HG03342 (cell line): ENCODE measurements around the gene GJC1.

Source experiments
- ATAC-seq: cut with Tn5 transposase; IDR thresholded peaks from one replicate; pipeline ENCODE4 v1.9.1; 2021; ENCODE audit warnings: mild to moderate bottlenecking, moderate library complexity; ENCODE audit not compliant: unreplicated experiment

The GJC1 gene

DNA sequence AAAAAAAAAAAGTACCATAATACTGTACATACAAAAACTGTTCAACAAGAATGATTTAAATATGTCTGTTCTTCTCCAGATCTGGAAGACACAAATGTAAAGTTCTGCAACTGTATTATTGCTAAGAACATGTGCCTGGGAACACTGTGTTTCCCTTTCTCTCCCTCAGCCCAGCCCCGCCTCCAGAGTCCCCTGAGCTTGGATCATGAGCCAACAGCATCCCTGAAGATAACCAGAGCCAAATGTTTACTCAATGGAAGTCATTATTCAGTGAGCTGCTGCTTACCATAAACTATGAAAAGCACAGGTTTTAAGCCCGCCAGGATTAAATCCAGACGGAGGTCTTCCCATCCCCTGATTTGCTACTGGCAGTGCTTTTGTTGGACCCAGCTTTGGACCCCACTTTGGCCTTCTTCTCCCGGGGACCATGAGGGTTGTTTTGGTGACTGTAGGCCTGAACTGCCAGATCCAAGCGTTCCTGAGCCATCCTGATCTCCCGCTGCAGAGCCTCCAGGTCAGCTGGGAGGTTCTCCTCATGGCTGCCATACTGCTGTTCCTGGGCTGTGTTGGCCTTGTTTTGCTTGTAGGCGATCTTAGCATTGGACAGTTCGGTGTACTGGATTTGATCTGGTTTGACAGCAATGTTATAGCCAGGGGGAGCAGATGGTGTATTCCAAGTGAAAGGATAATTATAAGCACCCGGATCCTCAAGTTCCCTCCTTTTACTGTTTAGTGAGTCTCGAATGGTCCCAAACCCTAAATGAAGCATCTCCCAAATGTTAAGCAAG lies 25.6 kb downstream of the GJC1 start:
- no peak for ATAC-seq

GRCh38 chr17:44801880-44802279 lies 28.2 kb downstream of the GJC1 start:
- ATAC-seq, result no peak

GRCh38 chr17:44798356-44798755 lies 31.7 kb downstream of the GJC1 start:
- no peak for ATAC-seq

DNA sequence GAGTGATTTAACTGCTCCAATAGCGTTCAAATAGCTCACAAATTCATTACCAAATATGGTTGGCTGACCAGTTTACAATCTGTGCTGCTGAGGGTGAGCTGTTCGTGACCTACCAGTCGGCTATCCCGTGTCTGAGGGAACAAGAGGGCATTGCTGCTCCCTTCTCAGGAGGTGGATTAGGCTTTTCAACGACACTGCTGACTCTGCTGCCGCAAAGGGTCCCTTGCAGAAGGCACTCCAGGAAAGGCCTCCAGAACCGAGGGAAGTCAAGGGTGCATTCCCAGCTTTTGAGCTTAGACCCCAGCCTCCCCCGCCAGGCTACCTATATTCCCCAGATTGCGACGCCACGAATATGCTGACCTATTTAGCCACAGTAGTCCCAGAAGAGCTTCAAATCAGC lies 32.3 kb downstream of the GJC1 start:
- no peak for ATAC-seq

DNA sequence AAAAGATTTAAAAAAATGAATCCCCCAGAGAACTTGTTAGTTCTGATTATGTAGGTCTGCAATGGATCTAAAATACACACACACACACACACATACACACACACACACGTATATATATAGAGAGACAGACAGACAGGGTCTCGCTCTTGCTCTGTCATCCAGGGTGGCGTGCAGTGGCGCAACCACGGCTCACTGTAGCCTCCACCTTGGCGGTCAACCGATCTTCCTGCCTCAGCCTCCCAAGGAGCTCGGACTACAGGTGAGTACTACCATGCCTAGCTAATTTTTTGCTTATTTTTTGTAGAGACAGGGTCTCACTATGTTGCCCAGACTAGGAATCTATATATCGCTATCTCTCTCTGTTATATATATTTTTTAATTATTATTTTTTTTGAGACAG lies 33.4 kb downstream of the GJC1 start:
- ATAC-seq, result no peak

DNA sequence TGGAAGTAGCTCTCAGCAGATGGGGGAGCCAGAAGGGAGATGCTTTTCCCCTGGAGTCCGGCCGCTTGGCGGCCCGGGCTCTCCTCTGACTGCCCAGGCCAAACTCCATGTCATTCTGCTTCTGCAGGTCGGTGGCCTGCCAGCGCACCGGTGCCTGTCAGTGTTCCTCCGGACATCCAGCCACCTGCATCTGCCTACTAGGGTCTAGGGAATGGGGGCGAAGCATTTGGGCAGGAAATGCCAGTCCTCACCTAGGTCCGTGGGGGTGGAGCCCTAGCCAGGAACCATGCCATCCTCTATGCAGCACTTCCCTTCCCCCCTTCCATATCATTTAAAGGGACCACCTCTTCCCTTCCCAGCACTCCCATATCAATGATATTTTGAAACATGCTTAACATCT lies 34.2 kb downstream of the GJC1 start:
- ATAC-seq, result no peak

- no peak for ATAC-seq
Observed at GRCh38 chr17:44795421-44795820, 34.7 kb downstream of the GJC1 start.

GRCh38 chr17:44794851-44795413 lies 35.2 kb downstream of the GJC1 start:
- no peak for ATAC-seq

DNA sequence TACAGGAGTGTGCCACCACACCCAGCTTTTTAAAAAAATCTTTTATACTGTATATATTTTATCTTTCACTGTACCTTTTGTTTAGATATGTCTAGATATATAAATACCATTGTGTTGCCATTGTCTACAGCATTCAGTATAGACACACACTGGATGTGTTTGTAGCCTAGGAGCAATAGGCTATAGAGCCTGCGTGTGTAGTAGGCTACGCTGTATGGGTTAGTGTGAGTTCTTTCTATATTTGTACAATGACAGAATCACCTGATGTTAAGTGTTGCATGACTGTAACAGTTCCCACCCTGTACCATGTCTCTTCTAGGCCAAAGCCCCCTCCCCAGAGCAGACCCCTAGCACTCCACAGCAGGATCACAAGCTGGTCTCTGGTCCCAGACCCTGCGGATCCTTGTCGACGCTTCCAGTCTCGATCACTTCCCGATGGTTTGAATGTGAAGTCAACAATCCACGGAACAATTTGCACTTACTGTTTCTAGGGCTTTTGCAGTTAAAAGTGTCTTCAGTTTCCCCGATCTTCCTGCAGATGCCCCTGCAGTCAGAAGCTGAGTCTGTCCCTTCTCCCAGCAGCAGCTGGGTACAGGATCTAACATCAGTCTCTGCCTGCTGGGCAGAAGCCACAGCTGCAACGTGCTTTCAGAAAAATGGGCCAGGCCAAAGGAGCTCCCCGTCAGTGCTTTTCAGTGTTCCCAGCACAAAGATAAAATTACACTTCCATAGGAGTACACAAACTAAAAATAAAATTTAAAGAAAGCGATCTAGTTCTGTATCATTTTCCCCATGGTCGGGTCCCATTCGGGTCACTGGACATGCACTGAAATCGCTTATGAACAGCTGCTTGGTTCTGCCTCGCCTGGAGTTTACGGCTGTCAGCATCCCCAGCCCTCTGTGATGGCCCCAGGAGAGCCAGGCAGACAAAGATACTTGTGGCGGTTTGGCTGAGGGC lies 35.9 kb downstream of the GJC1 start:
- ATAC-seq, result no peak

DNA sequence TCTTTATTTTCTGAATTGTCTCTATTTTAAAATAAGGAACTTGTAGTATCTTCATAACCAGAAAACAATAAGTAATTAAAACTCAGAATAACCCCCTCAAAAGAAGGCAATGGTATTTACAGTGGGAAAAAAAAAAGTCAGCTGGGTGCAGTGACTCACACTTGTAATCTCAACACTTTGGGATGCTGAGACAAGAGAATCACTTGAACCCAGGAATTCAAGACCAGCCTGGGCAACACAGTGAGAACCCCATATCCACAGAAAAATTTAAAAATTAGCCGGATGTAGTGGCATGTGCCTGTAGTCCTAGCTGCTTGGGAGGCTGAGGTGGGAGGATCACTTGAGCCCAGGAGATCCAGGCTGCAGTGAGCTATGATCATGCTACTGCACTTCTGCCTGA lies 37.8 kb downstream of the GJC1 start:
- ATAC-seq, result no peak

GRCh38 chr17:44788139-44788538 lies 41.9 kb downstream of the GJC1 start:
- ATAC-seq, result no peak

DNA sequence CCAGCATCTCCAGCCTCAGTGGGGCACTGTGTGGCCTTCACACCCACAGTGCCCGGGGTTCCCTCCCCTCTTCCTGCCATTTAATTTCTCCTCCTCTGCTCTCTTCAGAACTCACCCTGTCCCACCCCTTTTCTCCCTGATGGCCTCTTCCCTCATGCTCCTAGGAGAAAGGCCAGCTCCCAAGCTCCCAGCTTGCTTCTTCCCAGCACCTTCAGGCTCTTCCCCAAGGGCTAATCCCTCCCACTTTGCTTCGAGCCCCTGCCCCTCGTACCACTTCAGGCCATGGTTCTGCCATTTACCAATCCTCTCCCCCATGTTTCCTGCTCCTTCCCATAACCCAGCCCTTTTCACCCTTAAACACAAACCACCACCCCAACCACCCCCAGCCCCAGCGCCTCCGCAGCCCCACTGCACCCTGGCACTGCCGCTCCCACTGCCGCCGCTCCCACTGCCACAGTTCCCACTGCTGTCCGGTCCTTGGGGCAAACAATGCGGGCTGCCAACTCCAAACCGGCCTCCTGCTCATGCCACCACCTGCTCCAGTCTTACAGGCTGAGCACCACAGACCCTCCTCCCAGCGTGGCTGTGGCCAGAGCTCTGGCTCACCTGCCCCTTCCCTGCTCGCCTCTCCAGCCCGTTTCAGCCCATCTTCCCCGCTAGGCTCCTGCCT lies 42.7 kb downstream of the GJC1 start:
- no peak for ATAC-seq

- no peak for ATAC-seq
Observed at GRCh38 chr17:44786551-44787081, 43.5 kb downstream of the GJC1 start.

GRCh38 chr17:44785921-44786320 lies 44.2 kb downstream of the GJC1 start:
- ATAC-seq, result no peak

DNA sequence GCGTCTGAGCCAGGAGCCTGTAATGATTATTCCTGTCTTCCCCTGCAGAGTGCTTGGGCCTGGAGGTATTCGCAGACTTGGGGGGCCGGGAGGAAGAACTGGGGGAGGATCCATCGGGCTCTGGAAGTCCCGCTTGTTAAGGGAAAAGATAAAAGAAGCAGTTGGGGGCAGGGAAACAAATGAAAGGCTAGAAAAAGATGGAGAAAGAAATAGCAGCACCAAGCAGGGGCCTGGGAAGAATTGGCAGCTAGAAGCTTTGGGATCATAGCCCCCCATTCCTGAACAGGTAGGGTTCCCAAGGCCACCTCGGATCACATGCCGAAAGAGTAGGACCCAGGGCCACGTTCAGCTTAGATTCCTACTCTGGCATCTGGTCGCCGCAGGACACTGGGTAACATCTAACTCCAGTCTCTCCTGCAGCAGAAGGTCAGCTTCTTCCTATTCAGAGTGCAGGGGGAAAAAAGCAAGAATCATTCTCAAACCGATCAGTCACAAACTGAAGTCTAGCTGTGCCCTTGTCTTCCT lies 47.7 kb downstream of the GJC1 start:
- no peak for ATAC-seq

GRCh38 chr17:44781551-44782325 lies 48.3 kb downstream of the GJC1 start:
- ATAC-seq, result no peak

- no peak for ATAC-seq
Observed at GRCh38 chr17:44780845-44781480, 49.1 kb downstream of the GJC1 start.

DNA sequence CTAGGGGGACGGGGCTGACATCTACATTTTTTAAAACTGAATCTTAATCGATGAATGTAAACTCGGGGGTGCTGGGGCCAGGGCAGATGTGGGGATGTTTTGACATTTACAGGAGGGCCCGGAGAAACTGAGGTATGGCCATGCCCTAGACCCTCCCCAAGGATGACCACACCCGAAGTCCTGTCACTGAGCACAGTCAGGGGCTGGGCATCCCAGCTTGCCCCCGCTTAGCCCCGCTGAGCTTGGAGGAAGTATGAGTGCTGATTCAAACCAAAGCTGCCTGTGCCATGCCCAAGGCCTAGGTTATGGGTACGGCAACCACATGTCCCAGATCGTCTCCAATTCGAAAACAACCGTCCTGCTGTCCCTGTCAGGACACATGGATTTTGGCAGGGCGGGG lies 49.9 kb downstream of the GJC1 start:
- no peak for ATAC-seq
